Measurements from ENCODE around the gene LRP8.

Gene LRP8

GRCh38 chr1:53323316-53323715, 4.6 kb downstream of the LRP8 start:
- H3K9me3 ChIP-seq, result no peaks in the 10 kb centered on the region
- peak; percentile 0 for DNase-seq
- H3K36me3 ChIP-seq, result peaks cover 16% of the 10 kb centered on the region; the same call in 1 of the 2 replicates
- H3K4me1 ChIP-seq, result no peaks in the 10 kb centered on the region
- H3K27me3 ChIP-seq, result no peaks in the 10 kb centered on the region
- no peak overlapping the region for H3K4me3 ChIP-seq (ENCODE audit: low read depth, low read length)
- TF ChIP-seq, protein P1, sequence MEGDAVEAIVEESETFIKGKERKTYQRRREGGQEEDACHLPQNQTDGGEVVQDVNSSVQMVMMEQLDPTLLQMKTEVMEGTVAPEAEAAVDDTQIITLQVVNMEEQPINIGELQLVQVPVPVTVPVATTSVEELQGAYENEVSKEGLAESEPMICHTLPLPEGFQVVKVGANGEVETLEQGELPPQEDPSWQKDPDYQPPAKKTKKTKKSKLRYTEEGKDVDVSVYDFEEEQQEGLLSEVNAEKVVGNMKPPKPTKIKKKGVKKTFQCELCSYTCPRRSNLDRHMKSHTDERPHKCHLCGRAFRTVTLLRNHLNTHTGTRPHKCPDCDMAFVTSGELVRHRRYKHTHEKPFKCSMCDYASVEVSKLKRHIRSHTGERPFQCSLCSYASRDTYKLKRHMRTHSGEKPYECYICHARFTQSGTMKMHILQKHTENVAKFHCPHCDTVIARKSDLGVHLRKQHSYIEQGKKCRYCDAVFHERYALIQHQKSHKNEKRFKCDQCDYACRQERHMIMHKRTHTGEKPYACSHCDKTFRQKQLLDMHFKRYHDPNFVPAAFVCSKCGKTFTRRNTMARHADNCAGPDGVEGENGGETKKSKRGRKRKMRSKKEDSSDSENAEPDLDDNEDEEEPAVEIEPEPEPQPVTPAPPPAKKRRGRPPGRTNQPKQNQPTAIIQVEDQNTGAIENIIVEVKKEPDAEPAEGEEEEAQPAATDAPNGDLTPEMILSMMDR (IDR thresholded peaks at IDR 0.05; ENCODE audit: low read depth, low read length), result no peak

- H3K4me3 ChIP-seq (ENCODE audit: low read depth, low read length), result no peak overlapping the region
- H3K36me3 ChIP-seq, result peaks cover 16% of the 10 kb centered on the region; the same call in 1 of the 2 replicates
- no peaks in the 10 kb centered on the region for H3K27me3 ChIP-seq
- TF ChIP-seq, protein P1 (IDR thresholded peaks at IDR 0.05; ENCODE audit: low read depth, low read length), result no peak
- no peak for DNase-seq
- peaks cover 9% of the 10 kb centered on the region for H3K4me1 ChIP-seq
- H3K9me3 ChIP-seq, result no peaks in the 10 kb centered on the region
Measured at GRCh38 chr1:53321776-53322602, 5.9 kb downstream of the LRP8 start.

DNA sequence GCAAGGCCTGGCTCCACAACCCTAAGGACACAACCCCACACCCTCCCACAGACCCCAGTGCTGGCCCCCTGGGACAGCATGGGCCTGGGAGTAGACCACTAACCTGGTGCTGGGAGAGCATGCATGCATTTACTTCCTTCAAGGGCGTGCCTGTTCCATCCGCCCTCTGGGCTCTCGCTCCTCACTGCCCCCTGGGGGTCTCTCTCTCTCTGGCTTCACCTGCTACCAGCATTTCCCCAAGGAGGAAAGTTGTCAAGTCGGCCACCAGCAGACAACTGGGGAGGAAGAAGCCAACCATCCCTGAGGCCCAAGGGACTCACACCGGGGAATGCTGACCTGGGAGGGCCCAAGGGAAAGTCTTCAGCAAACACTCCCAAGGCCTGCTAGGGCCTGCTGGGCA, 6.5 kb downstream of the LRP8 start:
- H3K9me3 ChIP-seq, result no peaks in the 10 kb centered on the region
- no peaks in the 10 kb centered on the region for H3K27me3 ChIP-seq
- H3K4me3 ChIP-seq (ENCODE audit: low read depth, low read length), result no peak overlapping the region
- peak; percentile 59 for DNase-seq
- peaks cover 13% of the 10 kb centered on the region for H3K4me1 ChIP-seq
- peaks cover 16% of the 10 kb centered on the region; the same call in 1 of the 2 replicates for H3K36me3 ChIP-seq
- TF ChIP-seq, protein P1 (IDR thresholded peaks at IDR 0.05; ENCODE audit: low read depth, low read length), result peak; percentile 56

DNA sequence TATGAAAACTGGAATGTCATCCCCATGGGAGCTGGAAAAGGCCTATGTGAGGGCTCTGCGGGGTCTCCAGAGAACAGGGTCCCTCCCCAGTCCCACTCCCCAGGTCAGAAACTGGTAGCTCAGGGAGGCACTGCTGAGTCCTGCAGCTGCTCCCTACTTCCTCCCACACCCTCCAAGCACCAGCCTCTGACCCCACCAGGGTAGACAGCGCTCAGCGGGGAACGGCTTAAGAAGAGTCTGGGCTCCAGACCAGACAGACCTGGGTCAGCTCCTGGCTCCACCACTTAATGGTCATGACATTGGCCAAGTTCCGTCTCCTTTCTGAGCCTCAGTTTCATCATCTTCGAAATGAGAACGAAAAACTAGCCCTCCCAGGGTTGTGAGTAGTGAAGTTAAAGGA, 7.2 kb downstream of the LRP8 start:
- TF ChIP-seq, protein P1 (IDR thresholded peaks at IDR 0.05; ENCODE audit: low read depth, low read length), result no peak
- no peak for DNase-seq
- no peaks in the 10 kb centered on the region for H3K9me3 ChIP-seq
- peaks cover 16% of the 10 kb centered on the region; the same call in 1 of the 2 replicates for H3K36me3 ChIP-seq
- H3K4me1 ChIP-seq, result peaks cover 20% of the 10 kb centered on the region
- no peak overlapping the region for H3K4me3 ChIP-seq (ENCODE audit: low read depth, low read length)
- no peaks in the 10 kb centered on the region for H3K27me3 ChIP-seq

- Histone ChIP-seq H3K27me3 (no peaks in the 10 kb centered on the region), H3K4me1 (peaks cover 22% of the 10 kb centered on the region), H3K9me3 (no peaks in the 10 kb centered on the region), H3K36me3 (peaks cover 15% of the 10 kb centered on the region; the same call in 1 of the 2 replicates), H3K4me3 (ENCODE audit: low read depth, low read length) (no peak overlapping the region)
- TF ChIP-seq, protein P1 (IDR thresholded peaks at IDR 0.05; ENCODE audit: low read depth, low read length), result no peak
- DNase-seq, result no peak
Measured at GRCh38 chr1:53319296-53320101, 8.4 kb downstream of the LRP8 start.

Data from BE2C (cell line).